ENCODE results near the gene CTAG2. TPM values are rescaled to one million over a fixed set of nuclear protein-coding genes. Genes with fewer than 3 reads are reported as not detected.
"Not testable (repeated sequence)": the region's sequence is repeated elsewhere in the genome, so short reads cannot be mapped to it uniquely, and the experiment has no call there.

Gene CTAG2
- total and polyA plus RNA-seq, 2 donors (not counting 1 experiment from before 2014, with no cell fraction given) = not detected

DNA sequence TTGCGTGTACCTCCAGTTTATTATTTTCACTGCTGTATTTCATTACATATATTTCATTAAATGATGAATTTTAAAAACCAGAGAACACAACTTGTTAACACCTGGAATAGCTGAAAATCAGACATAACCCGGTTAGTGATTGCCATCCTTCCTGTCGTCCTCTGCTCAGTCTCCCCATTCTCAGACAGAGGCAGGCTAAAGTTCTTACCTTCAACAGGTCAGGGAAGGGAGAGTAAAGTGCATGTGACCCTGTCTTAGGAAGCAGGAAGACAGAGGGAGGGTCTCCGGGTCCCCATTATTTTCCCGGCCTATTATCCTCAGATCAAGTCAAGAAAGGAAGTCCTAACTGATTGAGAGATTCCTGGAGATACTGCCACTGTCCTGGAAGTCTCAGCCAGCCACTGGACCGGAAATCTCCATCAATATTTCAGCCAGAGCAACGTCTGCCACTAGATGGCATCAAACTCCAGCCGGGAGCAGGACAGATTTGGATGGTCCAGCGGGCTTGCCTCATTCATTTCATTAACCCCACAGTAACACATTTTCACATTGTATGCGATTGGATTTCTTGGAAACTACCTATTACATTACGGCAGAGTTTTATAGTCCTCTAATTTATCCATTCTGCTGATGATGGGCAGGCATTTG, 32.5 kb downstream of the CTAG2 start:
- H3K9me3 Mint-ChIP-seq (ENCODE audit: insufficient read depth); CTCF ChIA-PET; H3K9me3 ChIP-seq (ENCODE audit: control extremely low read depth in 1 of 3, control insufficient read depth in 2 of 3, insufficient read depth in 1 of 3, low read length in 2 of 3); H3K9ac ChIP-seq (ENCODE audit: low read length); H3K27ac ChIP-seq (ENCODE audit: low read length in 2 of 2); H4K20me1 ChIP-seq (ENCODE audit: control insufficient read depth, insufficient read depth, low read length, poor library complexity, severe bottlenecking); H3K4me1 Mint-ChIP-seq; H3K36me3 ChIP-seq (replicated peaks in 1 of 2; ENCODE audit: control extremely low read depth in 1 of 2, control insufficient read depth in 1 of 2, extremely low read depth in 1 of 2, insufficient read depth in 2 of 2, low read length in 1 of 2); ATAC-seq (ENCODE audit: low read depth); H3K79me2 ChIP-seq (ENCODE audit: control insufficient read depth, insufficient read depth, low read length); H3K4me2 ChIP-seq (replicated peaks; ENCODE audit: low read depth, low read length, poor library complexity, severe bottlenecking); H3K4me1 ChIP-seq (ENCODE audit: control insufficient read depth in 2 of 2, insufficient read depth in 2 of 2, low read length in 2 of 2); H3K27ac Mint-ChIP-seq; H3K4me3 Mint-ChIP-seq; H3K27me3 ChIP-seq (replicated peaks in 1 of 4; ENCODE audit: control extremely low read depth in 1 of 4, control insufficient read depth in 3 of 4, insufficient read depth in 4 of 4, low read length in 3 of 4); H2AFZ ChIP-seq (ENCODE audit: insufficient read depth, low read depth, low read length, poor library complexity, severe bottlenecking); H3K27me3 Mint-ChIP-seq; H3K4me3 ChIP-seq (ENCODE audit: control extremely low read depth in 1 of 5, extremely low read depth in 1 of 5, insufficient read depth in 1 of 5, low read depth in 2 of 5, low read length in 4 of 5); intact Hi-C loops (cut with micrococcal nuclease); DNase-seq; POLR2A ChIA-PET: not testable (repeated sequence)
- WGBS (ENCODE audit: insufficient coverage) = no CpG with 5 or more reads among the region's 11 CpGs

GRCh38 chrX:154619182-154619581, 34.2 kb downstream of the CTAG2 start, which contains the start of gene CTAG1B:
TSS of gene CTAG1B (minus strand) at chrX:154619282. CDS start at chrX:154619218, 64 bp downstream.
- H3K9me3 Mint-ChIP-seq (ENCODE audit: insufficient read depth); H3K4me3 ChIP-seq (ENCODE audit: control extremely low read depth in 1 of 5, extremely low read depth in 1 of 5, insufficient read depth in 1 of 5, low read depth in 2 of 5, low read length in 4 of 5); H3K4me1 Mint-ChIP-seq; H3K36me3 ChIP-seq (replicated peaks in 1 of 2; ENCODE audit: control extremely low read depth in 1 of 2, control insufficient read depth in 1 of 2, extremely low read depth in 1 of 2, insufficient read depth in 2 of 2, low read length in 1 of 2); H4K20me1 ChIP-seq (ENCODE audit: control insufficient read depth, insufficient read depth, low read length, poor library complexity, severe bottlenecking); H3K27me3 Mint-ChIP-seq; intact Hi-C loops (cut with micrococcal nuclease); H3K9me3 ChIP-seq (ENCODE audit: control extremely low read depth in 1 of 3, control insufficient read depth in 2 of 3, insufficient read depth in 1 of 3, low read length in 2 of 3); H2AFZ ChIP-seq (ENCODE audit: insufficient read depth, low read depth, low read length, poor library complexity, severe bottlenecking); DNase-seq; H3K4me2 ChIP-seq (replicated peaks; ENCODE audit: low read depth, low read length, poor library complexity, severe bottlenecking); H3K27me3 ChIP-seq (replicated peaks in 1 of 4; ENCODE audit: control extremely low read depth in 1 of 4, control insufficient read depth in 3 of 4, insufficient read depth in 4 of 4, low read length in 3 of 4); H3K27ac ChIP-seq (ENCODE audit: low read length in 2 of 2); ATAC-seq (ENCODE audit: low read depth); H3K79me2 ChIP-seq (ENCODE audit: control insufficient read depth, insufficient read depth, low read length); H3K9ac ChIP-seq (ENCODE audit: low read length); H3K4me3 Mint-ChIP-seq; H3K27ac Mint-ChIP-seq; POLR2A ChIA-PET; H3K4me1 ChIP-seq (ENCODE audit: control insufficient read depth in 2 of 2, insufficient read depth in 2 of 2, low read length in 2 of 2); CTCF ChIA-PET: not testable (repeated sequence)
- WGBS (ENCODE audit: insufficient coverage) = no CpG with 5 or more reads among the region's 28 CpGs

GRCh38 chrX:154613586-154613985, 39.8 kb downstream of the CTAG2 start:
- H3K27ac ChIP-seq (ENCODE audit: low read length in 2 of 2); POLR2A ChIA-PET; ATAC-seq (ENCODE audit: low read depth); H2AFZ ChIP-seq (ENCODE audit: insufficient read depth, low read depth, low read length, poor library complexity, severe bottlenecking); DNase-seq; H3K9me3 ChIP-seq (ENCODE audit: control extremely low read depth in 1 of 3, control insufficient read depth in 2 of 3, insufficient read depth in 1 of 3, low read length in 2 of 3); H3K4me3 Mint-ChIP-seq; H3K4me1 ChIP-seq (ENCODE audit: control insufficient read depth in 2 of 2, insufficient read depth in 2 of 2, low read length in 2 of 2); H3K4me2 ChIP-seq (replicated peaks; ENCODE audit: low read depth, low read length, poor library complexity, severe bottlenecking); H3K36me3 ChIP-seq (replicated peaks in 1 of 2; ENCODE audit: control extremely low read depth in 1 of 2, control insufficient read depth in 1 of 2, extremely low read depth in 1 of 2, insufficient read depth in 2 of 2, low read length in 1 of 2); H3K27ac Mint-ChIP-seq; H3K9me3 Mint-ChIP-seq (ENCODE audit: insufficient read depth); H3K79me2 ChIP-seq (ENCODE audit: control insufficient read depth, insufficient read depth, low read length); H3K4me1 Mint-ChIP-seq; intact Hi-C loops (cut with micrococcal nuclease); H3K9ac ChIP-seq (ENCODE audit: low read length); H4K20me1 ChIP-seq (ENCODE audit: control insufficient read depth, insufficient read depth, low read length, poor library complexity, severe bottlenecking); H3K27me3 Mint-ChIP-seq; H3K27me3 ChIP-seq (replicated peaks in 1 of 4; ENCODE audit: control extremely low read depth in 1 of 4, control insufficient read depth in 3 of 4, insufficient read depth in 4 of 4, low read length in 3 of 4); H3K4me3 ChIP-seq (ENCODE audit: control extremely low read depth in 1 of 5, extremely low read depth in 1 of 5, insufficient read depth in 1 of 5, low read depth in 2 of 5, low read length in 4 of 5); CTCF ChIA-PET: not testable (repeated sequence)
- no CpG with 5 or more reads among the region's 12 CpGs for WGBS (ENCODE audit: insufficient coverage)

- H3K27me3 ChIP-seq (replicated peaks in 1 of 4; ENCODE audit: control extremely low read depth in 1 of 4, control insufficient read depth in 3 of 4, insufficient read depth in 4 of 4, low read length in 3 of 4); H3K79me2 ChIP-seq (ENCODE audit: control insufficient read depth, insufficient read depth, low read length); H4K20me1 ChIP-seq (ENCODE audit: control insufficient read depth, insufficient read depth, low read length, poor library complexity, severe bottlenecking); intact Hi-C loops (cut with micrococcal nuclease); POLR2A ChIA-PET; DNase-seq; ATAC-seq (ENCODE audit: low read depth); H3K27ac ChIP-seq (ENCODE audit: low read length in 2 of 2); H3K27ac Mint-ChIP-seq; H3K4me2 ChIP-seq (replicated peaks; ENCODE audit: low read depth, low read length, poor library complexity, severe bottlenecking); H3K4me3 ChIP-seq (ENCODE audit: control extremely low read depth in 1 of 5, extremely low read depth in 1 of 5, insufficient read depth in 1 of 5, low read depth in 2 of 5, low read length in 4 of 5); H3K27me3 Mint-ChIP-seq; H3K9ac ChIP-seq (ENCODE audit: low read length); H3K9me3 Mint-ChIP-seq (ENCODE audit: insufficient read depth); H2AFZ ChIP-seq (ENCODE audit: insufficient read depth, low read depth, low read length, poor library complexity, severe bottlenecking); H3K4me1 ChIP-seq (ENCODE audit: control insufficient read depth in 2 of 2, insufficient read depth in 2 of 2, low read length in 2 of 2); CTCF ChIA-PET; H3K36me3 ChIP-seq (replicated peaks in 1 of 2; ENCODE audit: control extremely low read depth in 1 of 2, control insufficient read depth in 1 of 2, extremely low read depth in 1 of 2, insufficient read depth in 2 of 2, low read length in 1 of 2); H3K4me1 Mint-ChIP-seq; H3K9me3 ChIP-seq (ENCODE audit: control extremely low read depth in 1 of 3, control insufficient read depth in 2 of 3, insufficient read depth in 1 of 3, low read length in 2 of 3); H3K4me3 Mint-ChIP-seq: not testable (repeated sequence)
- WGBS (ENCODE audit: insufficient coverage) = no CpG with 5 or more reads among the region's 12 CpGs
Measured at GRCh38 chrX:154611146-154611545, 42.2 kb downstream of the CTAG2 start.

All from B cell (primary cell).